ENCODE results near the gene ERN1.
A peak's percentile ranks its signal among the peaks of the same experiment; 100 is the strongest.
"Not testable (repeated sequence)": the region's sequence is repeated elsewhere in the genome, so short reads cannot be mapped to it uniquely, and the experiment has no call there.

The ERN1 gene

GRCh38 chr17:64129765-64130558, at the start of gene ERN1:
TSS of gene ERN1 (minus strand) at chr17:64130144. CDS start at chr17:64130029, 115 bp downstream.
- DNase-seq = peak; percentile 90

- not testable (repeated sequence) for DNase-seq
Observed at GRCh38 chr17:64179024-64179423, 49.1 kb upstream of the ERN1 start.

GRCh38 chr17:64178011-64178825, 48.3 kb upstream of the ERN1 start:
- no peak for DNase-seq

GRCh38 chr17:64177311-64178010, 47.5 kb upstream of the ERN1 start:
- no peak for DNase-seq

- no peak for DNase-seq
Observed at GRCh38 chr17:64176556-64176955, 46.6 kb upstream of the ERN1 start.

- peak; percentile 5 for DNase-seq
Observed at GRCh38 chr17:64174686-64175456, 44.9 kb upstream of the ERN1 start.

- no peak for DNase-seq
Observed at GRCh38 chr17:64173646-64174045, 43.7 kb upstream of the ERN1 start.

- no peak for DNase-seq
Observed at GRCh38 chr17:64172510-64172909, 42.6 kb upstream of the ERN1 start.

DNA sequence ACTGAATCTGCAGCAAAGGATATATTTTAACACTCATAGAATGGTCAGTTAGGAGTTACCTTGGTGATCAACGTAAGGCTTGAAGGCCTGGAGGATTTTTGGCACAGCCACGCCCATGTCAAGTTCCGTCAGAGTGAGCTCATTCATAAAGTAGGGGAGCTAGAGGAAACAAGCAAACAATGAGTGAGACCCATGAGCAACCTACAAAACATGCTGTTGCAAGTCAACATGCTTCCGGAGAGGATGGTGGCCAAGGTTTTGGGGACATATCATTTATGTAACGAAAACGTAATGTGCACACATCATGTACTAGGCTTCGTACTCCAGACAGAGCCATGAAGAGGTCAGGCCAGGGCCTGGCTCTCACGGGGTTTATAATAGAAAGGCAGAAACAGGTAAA, 41.1 kb upstream of the ERN1 start:
- DNase-seq = no peak

DNA sequence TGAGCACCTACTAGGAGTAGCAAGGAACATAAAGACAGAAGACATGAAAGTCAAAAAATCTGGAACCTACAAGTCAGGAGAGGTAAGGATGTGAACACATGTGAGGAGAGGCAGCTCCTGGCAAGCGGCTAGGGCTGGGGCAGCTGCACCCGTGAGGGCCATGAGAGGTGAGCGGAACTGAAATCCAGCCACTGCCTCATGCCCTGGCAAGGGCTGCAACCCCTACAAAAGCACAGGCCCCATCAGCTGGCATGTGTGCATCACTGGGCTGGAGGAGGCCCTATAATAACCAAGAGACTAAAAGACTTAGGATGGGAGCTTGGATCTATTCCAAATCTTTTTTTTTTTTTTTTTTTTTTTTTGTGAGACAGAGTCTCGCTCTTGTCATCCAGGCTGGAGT, 40.3 kb upstream of the ERN1 start:
- no peak for DNase-seq

GRCh38 chr17:64167666-64168065, 37.7 kb upstream of the ERN1 start:
- not testable (repeated sequence) for DNase-seq

GRCh38 chr17:64166876-64167275, 36.9 kb upstream of the ERN1 start:
- no peak for DNase-seq

- DNase-seq = no peak
Observed at GRCh38 chr17:64165347-64165746, 35.4 kb upstream of the ERN1 start.

- no peak for DNase-seq
Observed at GRCh38 chr17:64164596-64165285, 34.8 kb upstream of the ERN1 start.

GRCh38 chr17:64163468-64163867, 33.5 kb upstream of the ERN1 start:
- DNase-seq = no peak

- DNase-seq = no peak
Observed at GRCh38 chr17:64162554-64162953, 32.6 kb upstream of the ERN1 start.

DNA sequence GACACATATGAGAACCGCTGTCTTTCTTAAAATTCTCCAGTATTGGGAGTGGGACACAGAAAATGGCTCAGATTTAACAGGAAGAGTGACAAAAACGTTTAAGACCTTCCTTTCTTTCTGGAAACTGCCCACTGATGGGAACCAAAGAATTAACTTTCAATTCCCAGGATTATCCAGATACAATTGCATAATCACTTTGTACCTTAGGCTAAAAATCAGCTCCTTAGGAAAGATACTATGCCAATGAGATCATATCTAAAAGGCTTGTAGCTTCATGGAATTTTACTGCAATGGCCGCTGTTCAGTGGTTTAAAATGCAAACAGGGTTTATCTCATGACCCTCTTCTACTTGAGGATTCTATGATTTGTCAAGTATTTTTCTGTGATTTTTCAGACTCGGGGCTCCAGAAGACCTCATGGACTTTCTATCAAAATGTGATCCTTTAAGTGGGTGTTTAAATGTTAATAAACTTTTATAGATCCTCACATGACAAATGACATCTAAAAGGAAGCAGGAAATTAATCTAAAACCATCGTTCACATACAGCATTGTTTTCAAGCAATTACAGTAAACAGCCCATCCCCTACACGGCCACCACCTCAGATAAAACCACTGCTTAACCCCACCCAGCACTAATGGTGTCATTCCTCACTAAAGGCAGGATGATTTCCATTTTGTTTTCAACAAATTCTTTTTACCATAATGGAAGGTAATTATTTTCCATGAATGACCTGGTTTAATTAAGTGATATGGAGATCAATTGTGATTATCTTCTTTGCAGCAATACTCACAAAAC, 31.6 kb upstream of the ERN1 start:
- DNase-seq = no peak

- no peak for DNase-seq
Observed at GRCh38 chr17:64160378-64160777, 30.4 kb upstream of the ERN1 start.

- DNase-seq = no peak
Observed at GRCh38 chr17:64158831-64159590, 29.1 kb upstream of the ERN1 start.

- DNase-seq = no peak
Observed at GRCh38 chr17:64158406-64158805, 28.5 kb upstream of the ERN1 start.

Data from CD4-positive, alpha-beta T cell treated with Interleukin-12 subunit alpha and Interleukin-12 subunit beta, for 1 hour (primary cell).